Rectal smooth muscle tissue (tissue), 1 donor: ENCODE data around the gene IL34.
A peak's percentile ranks its signal among the peaks of the same experiment; 100 is the strongest.
"Not testable (repeated sequence)": the region's sequence is repeated elsewhere in the genome, so short reads cannot be mapped to it uniquely, and the experiment has no call there.

Source experiments
- H3K27ac ChIP-seq: one replicate; pipeline ENCODE4 v1.7.0; 2013; ENCODE audit warnings: low read depth, low read length, inconsistent platforms
- H3K27me3 ChIP-seq: one replicate; pipeline ENCODE4 v1.7.0; 2013; ENCODE audit warnings: low read length; ENCODE audit not compliant: control insufficient read depth, insufficient read depth
- H3K36me3 ChIP-seq: one replicate; pipeline ENCODE4 v1.7.0; 2013; ENCODE audit warnings: low read length; ENCODE audit not compliant: control insufficient read depth, insufficient read depth
- H3K4me1 ChIP-seq: one replicate; pipeline ENCODE4 v1.7.0; 2013; ENCODE audit warnings: low read length; ENCODE audit not compliant: control insufficient read depth, insufficient read depth
- H3K4me3 ChIP-seq: one replicate; pipeline ENCODE4 v1.7.0; 2013; ENCODE audit warnings: low read length
- H3K9ac ChIP-seq: one replicate; pipeline ENCODE4 v1.7.0; 2013; ENCODE audit warnings: low read length

Gene IL34

DNA sequence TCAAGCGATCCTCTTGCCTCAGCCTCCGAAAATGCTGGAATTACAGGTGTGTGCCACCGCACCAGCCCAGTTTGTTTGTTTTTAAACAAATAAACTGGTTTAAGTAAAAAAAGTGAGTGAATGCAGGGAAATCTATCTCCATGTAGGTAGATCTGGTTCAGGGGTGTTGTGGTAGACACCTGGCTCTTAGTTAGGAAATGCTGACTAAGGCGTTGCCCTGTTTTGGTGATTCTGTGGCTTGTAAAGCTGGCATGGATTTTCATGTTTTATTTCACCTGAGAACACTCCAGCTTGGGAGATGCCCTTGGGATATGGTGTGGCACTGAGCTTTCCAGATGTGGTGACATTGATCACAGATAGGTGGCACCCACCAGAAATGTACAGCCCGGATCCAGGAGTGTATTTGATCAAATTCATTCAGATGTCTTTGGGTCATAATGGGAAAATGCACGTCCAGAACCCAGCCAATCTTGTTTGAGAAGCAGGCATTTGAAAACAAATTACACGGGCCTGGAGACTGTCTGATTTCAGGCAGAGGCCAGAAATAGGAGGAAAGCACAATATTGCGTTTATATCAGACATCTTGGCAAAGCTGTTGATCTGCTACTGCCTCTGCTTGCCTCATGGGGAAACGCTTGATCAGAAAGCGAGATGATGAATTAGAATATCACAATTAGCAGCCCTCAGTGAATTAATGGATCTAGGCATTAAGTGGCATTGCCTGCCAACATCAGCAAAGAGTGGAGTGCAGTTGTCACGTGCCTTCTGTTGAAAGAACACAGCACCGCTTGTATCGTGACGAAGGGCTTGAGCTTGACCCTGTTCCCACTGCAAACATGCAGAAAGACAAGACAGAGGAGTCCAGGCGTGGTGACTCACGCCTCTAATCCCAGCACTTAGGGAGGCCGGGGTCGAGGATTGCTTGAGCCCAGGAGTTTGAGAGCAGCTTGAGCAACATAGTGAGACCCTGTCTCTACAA is 7.3 kb upstream of the IL34 start:
- H3K4me1 ChIP-seq = no peaks in the 10 kb centered on the region
- H3K9ac ChIP-seq = no peak overlapping the region
- no peaks in the 10 kb centered on the region for H3K27me3 ChIP-seq
- H3K36me3 ChIP-seq = no peaks in the 10 kb centered on the region
- H3K27ac ChIP-seq = peak overlapping the region; percentile 30
- H3K4me3 ChIP-seq = no peak overlapping the region

DNA sequence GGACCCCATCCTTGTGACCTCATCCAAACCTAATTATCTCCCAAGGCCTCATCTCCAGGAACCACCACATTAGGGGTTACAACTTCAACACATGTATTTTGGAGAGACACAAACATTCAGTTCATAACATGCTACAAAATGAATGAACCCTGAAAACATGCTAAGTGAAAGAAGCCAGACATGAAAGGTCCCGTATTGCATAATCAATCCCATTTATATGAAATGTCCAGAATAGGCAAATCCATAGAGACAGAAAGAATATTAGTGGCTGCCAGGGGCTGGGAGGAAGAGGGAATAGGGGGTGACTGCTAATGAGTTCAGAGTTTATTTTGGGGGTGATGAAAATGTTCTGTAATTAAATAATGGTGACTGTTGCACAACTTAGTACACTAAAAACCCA is 3.7 kb upstream of the IL34 start:
- Histone ChIP-seq H3K9ac (no peak overlapping the region), H3K36me3 (no peaks in the 10 kb centered on the region), H3K27ac (no peak overlapping the region), H3K4me1 (no peaks in the 10 kb centered on the region), H3K27me3 (no peaks in the 10 kb centered on the region), H3K4me3 (no peak overlapping the region)

DNA sequence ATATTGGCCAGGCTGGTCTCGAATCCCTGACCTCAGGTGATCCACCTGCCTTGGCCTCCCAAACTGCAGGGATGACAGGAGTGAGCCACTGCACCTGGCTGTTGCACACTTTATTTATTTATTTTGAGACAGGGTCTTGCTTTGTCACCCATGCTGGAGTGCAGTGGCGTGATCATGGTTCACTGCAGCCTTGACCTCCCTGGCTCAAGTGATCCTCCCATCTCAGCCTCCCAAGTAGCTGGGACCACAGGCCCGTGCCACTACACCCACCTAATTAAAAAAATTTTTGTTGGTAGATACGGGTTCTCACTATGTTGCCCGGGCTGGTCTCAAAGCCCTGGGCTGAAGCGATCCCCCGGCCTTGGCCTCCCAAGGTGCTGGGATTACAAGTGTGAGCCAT is 3.1 kb upstream of the IL34 start:
- not testable (repeated sequence) for H3K4me1 ChIP-seq, H3K27me3 ChIP-seq, H3K27ac ChIP-seq, H3K36me3 ChIP-seq, H3K4me3 ChIP-seq, H3K9ac ChIP-seq

DNA sequence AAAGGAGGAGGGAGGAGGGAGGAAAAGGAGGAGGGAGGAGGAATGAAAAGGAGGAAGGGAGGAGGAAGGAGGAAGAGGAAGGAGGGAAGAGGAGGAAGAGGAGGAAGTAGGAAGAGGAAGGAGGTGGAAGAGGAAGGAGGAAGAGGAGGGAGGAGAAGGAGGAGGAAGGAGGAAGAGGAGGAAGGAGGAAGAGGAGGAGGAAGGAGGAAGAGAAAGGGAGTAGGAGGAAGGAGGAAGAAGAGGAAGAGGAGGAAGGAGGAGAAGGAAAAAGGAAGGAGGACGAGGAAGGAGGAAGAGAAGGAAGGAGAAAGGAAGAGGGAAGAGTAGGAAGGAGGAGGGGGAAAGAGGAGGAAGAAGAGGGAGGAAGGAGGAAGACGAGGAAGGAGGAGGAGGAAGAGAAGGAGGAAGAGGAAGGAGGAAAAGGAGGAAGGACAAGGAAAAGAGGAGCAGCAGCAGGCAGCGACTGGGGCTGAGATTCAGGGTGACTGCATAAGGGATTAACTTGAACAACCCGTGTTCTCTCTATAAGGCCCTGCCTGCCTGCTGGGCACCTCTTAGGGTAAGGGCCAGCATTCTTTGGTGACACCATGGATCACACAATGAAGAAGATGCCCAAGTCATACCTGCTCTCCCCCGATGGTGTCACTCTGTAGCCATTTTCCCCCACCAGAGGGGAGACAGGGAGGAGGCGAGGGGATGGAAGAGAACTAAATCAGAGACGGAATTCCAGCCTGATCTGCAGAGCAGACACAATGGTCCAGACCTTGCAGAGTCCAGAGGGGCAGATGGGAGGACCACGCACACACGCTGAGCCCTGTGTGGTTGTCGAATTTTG is 1.4 kb upstream of the IL34 start:
- H3K27me3 ChIP-seq = no peaks in the 10 kb centered on the region
- no peaks in the 10 kb centered on the region for H3K36me3 ChIP-seq
- H3K4me3 ChIP-seq = no peak overlapping the region
- H3K9ac ChIP-seq = no peak overlapping the region
- H3K27ac ChIP-seq = no peak overlapping the region
- no peaks in the 10 kb centered on the region for H3K4me1 ChIP-seq

DNA sequence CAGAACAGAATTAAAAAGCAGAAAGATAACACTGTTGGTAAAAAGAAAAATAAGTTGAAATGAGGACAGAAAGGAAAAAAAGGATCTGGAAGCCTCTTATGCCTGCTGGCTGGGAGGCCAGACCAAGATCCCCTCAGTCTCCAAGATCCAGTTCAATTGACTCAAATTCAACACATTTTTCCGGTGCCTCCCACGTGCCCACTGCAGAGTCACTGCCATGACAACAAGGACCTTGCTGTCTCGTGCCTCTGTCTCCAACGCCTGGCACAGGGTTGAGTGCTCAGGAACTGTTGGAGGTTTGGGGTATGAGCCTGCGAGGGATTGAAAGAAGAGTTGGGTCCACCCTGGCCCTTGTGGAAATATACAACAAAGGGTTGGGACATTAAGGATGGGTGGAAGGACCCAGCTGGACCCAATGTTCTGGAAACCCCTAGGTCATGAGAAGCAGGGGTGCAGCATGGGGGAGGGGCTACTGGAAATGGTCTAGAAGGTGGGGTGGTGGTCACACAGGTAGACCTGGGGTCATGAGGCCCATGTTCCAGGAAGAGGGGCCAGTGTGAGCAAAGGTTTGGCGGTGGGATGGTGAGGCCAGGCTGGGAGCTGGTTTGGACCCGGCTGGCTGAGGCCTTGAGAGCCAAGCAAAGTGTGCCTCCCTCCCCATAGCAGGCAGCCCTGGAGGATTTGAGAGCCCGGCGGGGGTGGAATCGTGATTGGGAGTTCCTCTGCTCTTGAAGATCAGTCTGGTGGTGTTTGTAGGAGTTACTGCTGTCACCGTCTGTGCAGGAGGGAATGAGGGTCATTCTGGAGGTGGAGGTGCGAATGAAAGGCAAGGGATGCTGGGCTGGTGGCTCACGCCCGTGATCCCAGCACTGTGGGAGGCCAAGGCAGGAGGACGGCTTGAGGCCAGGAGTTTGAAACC is 1.3 kb downstream of the IL34 start:
- Histone ChIP-seq H3K27ac (no peak overlapping the region), H3K9ac (no peak overlapping the region), H3K27me3 (no peaks in the 10 kb centered on the region), H3K4me3 (no peak overlapping the region), H3K4me1 (no peaks in the 10 kb centered on the region), H3K36me3 (no peaks in the 10 kb centered on the region)

DNA sequence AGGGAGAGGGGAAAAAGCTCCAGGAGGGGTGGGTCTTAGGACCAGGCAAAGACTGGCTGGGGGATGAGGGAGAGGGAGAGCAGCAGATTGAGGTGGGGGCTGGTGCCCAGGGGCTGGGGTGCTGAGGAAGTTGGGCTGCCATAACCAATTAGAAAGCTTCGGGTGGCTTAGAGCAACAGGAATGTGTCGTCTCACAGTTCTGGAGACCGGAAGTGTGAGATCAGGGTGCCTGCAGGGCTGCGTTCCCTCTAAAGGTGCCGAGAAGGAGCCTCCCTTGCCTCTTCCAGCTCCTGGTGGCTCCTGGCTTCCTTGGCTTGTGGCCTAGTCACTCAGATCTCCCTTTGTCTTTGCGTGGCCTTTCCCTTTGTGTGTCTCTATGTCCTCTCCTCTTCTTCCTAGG is 2.2 kb downstream of the IL34 start:
- H3K9ac ChIP-seq = no peak overlapping the region
- no peak overlapping the region for H3K4me3 ChIP-seq
- H3K4me1 ChIP-seq = no peaks in the 10 kb centered on the region
- H3K36me3 ChIP-seq = no peaks in the 10 kb centered on the region
- no peaks in the 10 kb centered on the region for H3K27me3 ChIP-seq
- no peak overlapping the region for H3K27ac ChIP-seq

DNA sequence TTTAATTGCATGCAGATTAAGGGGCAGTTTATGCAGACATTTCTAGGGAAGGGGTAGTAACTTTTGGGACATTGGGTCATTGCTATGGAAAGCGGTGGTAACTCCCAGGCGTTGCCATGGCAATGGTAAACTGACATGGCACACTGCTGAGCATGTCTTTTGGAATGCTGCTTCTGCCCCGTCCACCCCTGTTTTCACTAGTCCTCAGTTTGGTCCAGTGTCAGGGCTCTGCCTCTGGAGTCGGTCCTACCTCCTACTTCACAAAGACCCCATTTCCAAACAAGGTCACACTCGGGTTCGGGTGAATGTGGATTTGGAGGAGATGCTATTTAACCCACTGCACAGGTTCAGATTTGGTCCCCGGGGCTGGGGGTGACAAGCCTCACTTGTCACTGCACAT is 2.9 kb downstream of the IL34 start:
- H3K27ac ChIP-seq = no peak overlapping the region
- no peaks in the 10 kb centered on the region for H3K27me3 ChIP-seq
- no peaks in the 10 kb centered on the region for H3K36me3 ChIP-seq
- no peak overlapping the region for H3K4me3 ChIP-seq
- H3K4me1 ChIP-seq = peaks cover 3% of the 10 kb centered on the region
- H3K9ac ChIP-seq = no peak overlapping the region

DNA sequence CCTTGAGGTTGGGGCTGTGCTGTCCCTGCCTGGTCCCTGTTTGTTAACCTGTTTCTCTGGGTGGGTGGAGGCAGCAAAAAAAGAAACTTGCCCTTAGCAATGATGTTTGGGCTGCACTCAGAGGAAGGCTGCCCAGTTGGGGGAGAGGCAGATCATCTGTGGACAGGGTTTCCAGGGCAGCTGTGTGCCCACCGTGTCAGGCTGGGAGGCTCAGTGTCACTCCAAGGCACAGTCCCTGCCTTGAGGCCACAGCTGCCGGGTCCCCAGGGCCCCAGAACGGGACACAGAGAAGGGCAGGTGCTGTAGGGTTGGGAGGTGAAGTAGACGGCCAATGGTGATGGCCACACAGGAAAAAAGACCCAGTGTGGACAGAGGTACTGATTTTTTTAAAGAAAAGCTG is 3.9 kb downstream of the IL34 start:
- H3K36me3 ChIP-seq = no peaks in the 10 kb centered on the region
- H3K9ac ChIP-seq = no peak overlapping the region
- no peak overlapping the region for H3K4me3 ChIP-seq
- no peak overlapping the region for H3K27ac ChIP-seq
- H3K27me3 ChIP-seq = no peaks in the 10 kb centered on the region
- H3K4me1 ChIP-seq = peaks cover 5% of the 10 kb centered on the region

DNA sequence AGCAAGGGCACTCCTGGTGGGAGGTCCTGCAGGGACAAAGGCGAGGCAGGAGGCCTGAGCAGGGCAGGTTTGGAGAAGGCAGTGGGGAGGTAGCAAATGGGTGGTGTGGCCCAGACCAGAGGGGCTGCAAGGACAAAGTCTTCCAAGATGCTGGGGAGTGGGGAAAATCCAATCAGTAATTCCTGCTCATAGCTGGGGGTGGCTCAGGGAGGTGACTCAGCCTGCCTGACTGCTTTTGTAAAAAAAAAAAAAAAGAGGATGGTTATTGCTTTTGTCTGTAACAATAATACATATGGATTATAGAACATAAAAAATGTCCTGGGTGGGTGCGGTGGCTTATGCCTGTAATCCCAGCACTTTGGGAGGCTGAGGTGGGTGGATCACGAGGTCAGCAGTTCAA is 5.2 kb downstream of the IL34 start:
- Histone ChIP-seq H3K4me3 (no peak overlapping the region), H3K9ac (no peak overlapping the region)

DNA sequence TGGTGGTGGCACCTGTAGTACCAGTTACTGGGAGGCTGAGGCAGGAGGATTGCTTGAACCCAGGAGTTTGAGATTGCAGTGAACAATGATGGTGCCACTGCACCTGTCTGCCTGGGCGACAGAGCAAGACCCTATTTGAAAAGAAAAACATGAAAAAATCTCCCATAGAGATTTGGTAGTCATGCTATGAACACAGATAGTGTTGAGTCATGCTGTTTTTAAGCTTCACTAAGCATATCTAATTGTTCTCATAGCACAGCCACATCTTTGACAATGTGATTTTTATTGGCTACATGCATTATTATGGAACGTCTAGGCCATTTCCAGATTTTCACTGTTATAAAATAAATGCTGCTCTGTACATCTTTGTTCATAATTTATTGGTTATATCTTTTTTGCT is 6.0 kb downstream of the IL34 start:
- Histone ChIP-seq H3K27ac (no peak overlapping the region), H3K27me3 (no peaks in the 10 kb centered on the region), H3K36me3 (no peaks in the 10 kb centered on the region), H3K4me1 (peaks cover 5% of the 10 kb centered on the region), H3K9ac (no peak overlapping the region), H3K4me3 (no peak overlapping the region)

More for the DNA sequence above, 5.2 kb downstream of the IL34 start:
- H3K27me3 ChIP-seq = no peaks in the 10 kb centered on the region
- no peak overlapping the region for H3K27ac ChIP-seq
- H3K4me1 ChIP-seq = peaks cover 5% of the 10 kb centered on the region
- no peaks in the 10 kb centered on the region for H3K36me3 ChIP-seq

DNA sequence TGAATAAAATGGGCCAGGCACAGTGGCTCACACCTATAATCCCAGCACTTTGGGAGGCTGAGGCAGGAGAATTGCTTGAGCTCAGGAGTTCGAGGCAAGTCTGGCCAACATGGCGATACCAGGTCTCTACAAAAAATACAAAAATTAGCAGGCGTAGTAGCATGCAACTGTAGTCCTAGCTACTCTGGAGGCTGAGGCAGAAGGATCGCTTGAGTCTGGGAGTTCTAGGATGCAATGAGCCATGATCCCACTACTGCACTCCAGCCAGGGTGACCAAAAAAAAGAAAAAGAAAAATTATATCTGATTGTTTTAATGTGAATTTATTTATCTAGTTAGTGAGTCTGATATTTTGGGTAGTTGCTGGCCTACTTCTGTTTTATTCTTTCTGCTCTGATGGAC is 7.0 kb downstream of the IL34 start:
- H3K4me3 ChIP-seq = no peak overlapping the region
- peaks cover 5% of the 10 kb centered on the region for H3K4me1 ChIP-seq
- H3K9ac ChIP-seq = no peak overlapping the region
- no peaks in the 10 kb centered on the region for H3K27me3 ChIP-seq
- no peak overlapping the region for H3K27ac ChIP-seq
- H3K36me3 ChIP-seq = no peaks in the 10 kb centered on the region
